H1 (cell line): ENCODE results near the gene CPLANE2. TPM values are rescaled to one million over a fixed set of nuclear protein-coding genes. Genes with fewer than 3 reads are reported as not detected.

Source experiments
- CBX5 ChIP-seq: fragments of 300-800, 300-1000 bp; sonication (generic); IDR thresholded peaks from 2 replicates; pipeline ENCODE4 v1.7.1; 2016; ENCODE audit warnings: antibody characterized with exemption, low read length, low read depth
- JUN ChIP-seq: IDR thresholded peaks from 2 replicates; pipeline ENCODE4 v1.6.1; 2011; ENCODE audit warnings: low read depth, mild to moderate bottlenecking, improper control_type of control experiment, low read length
- JUND ChIP-seq: IDR thresholded peaks from 2 replicates; pipeline ENCODE4 v1.6.1; 2011; ENCODE audit warnings: mild to moderate bottlenecking, improper control_type of control experiment, low read length
- MAFK ChIP-seq: IDR thresholded peaks from 2 replicates; pipeline ENCODE4 v1.6.1; 2012; ENCODE audit warnings: low read depth, mild to moderate bottlenecking, improper control_type of control experiment, low read length
- polyA plus RNA-seq, 7 experiments: library from polyadenylated mRNA; depleted of rRNA in 3 of 7; stranded (reverse) in 5 of 7; unstranded in 2 of 7; fragments of >200 nt in 5 of 7; fragments of 200-250 nt in 2 of 7; gene quantifications; 1 replicate in 5 of 7; 2 replicates in 1 of 7; 4 replicates in 1 of 7; pipeline versions ENCODE4 v1.2.1 to v1.2.3, GENCODE V29; 2011 to 2013; ENCODE audit warnings: missing spikeins in 2 of 7, mixed read lengths in 2 of 7
- total RNA-seq: library from RNA; stranded (reverse); fragmentation: NEBNext Ultra II Directional; extraction: Animal tissue kit (Norgen Biotek cat#: 25700); gene quantifications from 2 replicates; pipeline ENCODE4 v1.2.1, GENCODE V29; 2021

The CPLANE2 gene
- total and polyA plus RNA-seq, 2 of the 8 experiments (the other 6 are each of a cell fraction or from before 2014, with no cell fraction given): 2.3 to 2.5 TPM

GRCh38 chr1:16281765-16282164, 44.8 kb upstream of the CPLANE2 start (continued):
- TF ChIP-seq JUND: no peak
- no peak for TF ChIP-seq MAFK
- TF ChIP-seq JUN: no peak
- no peak for TF ChIP-seq CBX5
